Upper lobe of left lung (tissue), 4 donors: Measurements from ENCODE around the gene CEP128.

Source experiments
- CTCF ChIP-seq, 6 experiments: fragments of 450-650 bp in 4 of 6; fragments of 200-600 bp in 2 of 6; sonication (generic) in 2 of 6; IDR thresholded peaks; one replicate each; pipeline ENCODE4 v1.5.1; 2016 to 2019; ENCODE audit warnings: antibody characterized with exemption in 6 of 6
- EP300 ChIP-seq, 4 donors: sonication (generic); formaldehyde crosslinking; IDR thresholded peaks; one replicate each; pipeline ENCODE4 v1.5.1; 2017; ENCODE audit warnings: antibody characterized with exemption in 4 of 4, control low read depth in 2 of 4
- POLR2A ChIP-seq, 4 donors: fragments of 450-650 bp; IDR thresholded peaks; one replicate each; pipeline ENCODE4 v1.5.1; 2016 to 2017; ENCODE audit warnings: antibody characterized with exemption in 4 of 4, mild to moderate bottlenecking in 2 of 4
- POLR2AphosphoS5 ChIP-seq, 2 donors: sonication (generic); formaldehyde crosslinking; IDR thresholded peaks; one replicate each; pipeline ENCODE4 v1.5.1; 2017; ENCODE audit warnings: antibody characterized with exemption in 2 of 2

DNA sequence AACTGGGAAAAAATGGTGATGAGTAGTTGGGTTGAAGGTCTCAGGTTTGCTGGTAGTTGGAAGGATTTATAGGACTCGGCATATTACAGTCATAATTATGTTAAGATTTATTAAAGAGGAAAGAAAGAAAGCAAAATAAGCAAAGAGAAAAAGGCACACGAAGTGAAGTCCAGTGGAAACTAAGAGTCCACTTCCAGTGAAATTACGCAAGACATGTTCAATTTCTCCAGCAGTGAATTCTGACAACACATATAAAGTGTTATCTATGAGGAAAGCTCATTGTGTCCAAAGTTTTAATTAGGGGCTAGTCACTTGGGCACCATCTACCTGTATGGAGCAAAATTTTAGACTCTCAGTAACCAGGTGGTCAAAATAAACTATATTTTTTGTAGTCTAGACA is 143.3 kb downstream of the CEP128 start:
- TF ChIP-seq CTCF (IDR thresholded peaks at IDR 0.05), result no peak
- no peak for TF ChIP-seq POLR2AphosphoS5 (IDR thresholded peaks at IDR 0.05)
- no peak for TF ChIP-seq EP300 (IDR thresholded peaks at IDR 0.05)
- no peak for TF ChIP-seq POLR2A (IDR thresholded peaks at IDR 0.05)
